NK-92 (cell line): ENCODE measurements around the gene FCF1.
A peak's percentile ranks its signal among the peaks of the same experiment; 100 is the strongest.
"Not testable (repeated sequence)": the region's sequence is repeated elsewhere in the genome, so short reads cannot be mapped to it uniquely, and the experiment has no call there.

Source experiments
- DNase-seq: peaks from one replicate; lab custom pipeline; 2025; ENCODE audit not compliant: unreplicated experiment; lab: John Stamatoyannopoulos, UW

The FCF1 gene

DNA sequence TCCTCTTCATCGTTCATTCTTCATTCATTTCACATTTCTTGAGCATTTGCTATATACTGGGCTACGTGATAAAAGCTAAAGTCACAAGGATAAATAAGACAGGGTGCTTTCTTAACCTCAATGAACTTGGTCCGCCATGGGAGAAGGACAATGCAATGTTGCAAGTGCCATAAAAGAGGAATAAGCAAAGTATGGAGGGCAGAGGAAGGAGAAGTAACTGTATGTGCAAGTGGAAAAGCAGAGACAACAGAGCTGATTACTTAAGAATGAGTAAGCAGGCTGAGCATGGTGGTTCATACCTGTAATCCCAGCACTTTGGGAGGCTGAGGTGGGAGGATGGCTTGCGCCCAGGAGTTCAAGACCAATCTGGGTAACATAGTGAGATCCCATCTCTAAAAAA, 14.5 kb upstream of the FCF1 start:
- no peak for DNase-seq

DNA sequence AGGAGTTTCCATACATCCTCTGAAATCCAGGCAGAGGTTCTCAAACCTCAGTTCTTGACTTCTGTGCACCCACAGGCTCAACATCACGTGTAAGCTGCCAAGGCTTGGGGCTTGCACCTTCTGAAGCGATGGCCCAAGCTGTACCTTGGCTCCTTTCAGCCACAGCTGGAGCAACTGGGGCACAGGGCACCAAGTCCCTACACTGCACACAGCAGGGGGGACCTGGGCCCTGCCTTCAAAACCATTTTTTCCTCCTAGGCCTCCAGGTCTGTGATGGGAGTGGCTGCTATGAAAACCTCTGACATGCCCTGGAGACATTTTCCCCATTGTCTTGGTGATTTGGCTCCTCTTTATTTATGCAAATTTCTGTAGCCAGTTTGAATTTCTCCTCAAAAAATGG, 10.7 kb upstream of the FCF1 start:
- DNase-seq, result no peak

DNA sequence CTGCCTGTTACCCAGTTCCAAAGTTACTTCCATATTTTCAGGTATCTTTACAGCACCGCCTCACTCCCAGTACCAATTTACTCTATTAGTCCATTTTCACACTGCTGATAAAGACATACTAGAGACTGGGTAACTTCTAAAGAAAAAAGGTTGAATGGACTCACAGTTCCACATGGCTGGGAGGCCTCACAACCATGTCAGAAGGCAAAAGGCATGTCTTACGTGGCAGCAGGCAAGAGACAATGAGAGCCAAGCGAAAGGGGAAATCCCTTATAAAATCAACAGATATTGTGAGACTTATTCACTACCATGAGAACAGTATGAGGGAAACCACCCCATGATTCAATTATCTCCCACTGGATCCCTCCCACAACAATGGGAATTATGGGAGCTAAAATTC, 9.9 kb upstream of the FCF1 start:
- DNase-seq, result no peak

- no peak for DNase-seq
These were observed 8.3 kb upstream of the FCF1 start for GRCh38 chr14:74704656-74705055.

GRCh38 chr14:74705613-74706500, 7.1 kb upstream of the FCF1 start:
- DNase-seq, result no peak

DNA sequence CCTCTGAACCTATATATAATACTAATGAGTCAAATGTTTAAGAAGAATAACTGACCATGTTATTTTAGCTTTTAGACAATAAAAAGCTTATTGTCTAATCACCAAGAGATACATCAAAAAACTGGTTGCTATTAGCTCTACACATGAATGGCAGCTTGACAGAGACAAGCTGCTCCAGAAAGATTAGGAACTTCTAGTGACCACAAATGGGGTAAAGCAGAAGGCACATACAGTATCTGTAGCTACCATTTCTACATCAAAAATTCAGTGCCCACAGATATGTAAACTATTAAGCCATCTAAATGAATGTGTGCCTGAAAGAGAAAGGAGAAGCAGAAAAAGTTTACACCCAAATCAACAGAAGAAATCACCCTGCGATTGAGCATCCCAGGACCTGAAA, 2.5 kb upstream of the FCF1 start:
- no peak for DNase-seq

DNA sequence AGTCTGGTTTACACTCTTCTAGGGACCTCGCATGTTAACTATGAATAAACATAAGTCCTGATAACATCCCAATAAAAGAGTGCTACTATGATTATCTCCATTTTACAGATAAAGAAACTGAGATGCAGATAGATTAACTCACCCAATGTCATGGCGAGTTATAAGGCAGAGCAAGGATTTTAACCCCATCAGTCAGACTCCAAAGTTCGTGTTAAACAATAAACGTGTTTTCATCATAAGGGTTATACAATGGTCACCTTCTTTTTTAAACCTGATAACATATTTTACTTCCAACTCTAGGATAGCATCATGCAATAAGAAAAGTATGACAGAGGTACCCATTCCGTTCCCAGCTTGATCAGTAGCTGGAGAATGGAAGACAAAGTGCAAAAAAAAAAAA, 1.3 kb upstream of the FCF1 start:
- no peak for DNase-seq

DNA sequence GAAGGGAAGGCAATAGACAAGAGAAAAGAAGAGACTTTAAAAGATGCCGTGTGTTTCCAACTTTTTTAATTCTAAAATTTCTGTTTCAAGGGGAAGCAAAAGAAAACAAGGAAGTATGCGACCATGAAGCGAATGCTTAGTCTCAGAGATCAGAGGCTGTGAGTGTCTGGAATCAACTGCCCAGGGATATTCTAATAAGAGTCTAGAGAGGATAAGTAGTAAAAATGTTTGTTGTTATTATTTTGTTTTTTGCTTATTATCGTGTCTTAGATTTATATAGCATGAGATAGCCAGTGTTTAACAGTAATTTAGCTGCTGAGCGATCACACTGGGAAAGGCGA, 421 bp downstream of the FCF1 start:
- DNase-seq, result no peak

- DNase-seq, result no peak
These were observed 7.6 kb downstream of the FCF1 start for GRCh38 chr14:74720526-74720925.

GRCh38 chr14:74723134-74723533, 10.2 kb downstream of the FCF1 start:
- DNase-seq, result no peak

GRCh38 chr14:74732387-74732786, 19.4 kb downstream of the FCF1 start:
- no peak for DNase-seq

DNA sequence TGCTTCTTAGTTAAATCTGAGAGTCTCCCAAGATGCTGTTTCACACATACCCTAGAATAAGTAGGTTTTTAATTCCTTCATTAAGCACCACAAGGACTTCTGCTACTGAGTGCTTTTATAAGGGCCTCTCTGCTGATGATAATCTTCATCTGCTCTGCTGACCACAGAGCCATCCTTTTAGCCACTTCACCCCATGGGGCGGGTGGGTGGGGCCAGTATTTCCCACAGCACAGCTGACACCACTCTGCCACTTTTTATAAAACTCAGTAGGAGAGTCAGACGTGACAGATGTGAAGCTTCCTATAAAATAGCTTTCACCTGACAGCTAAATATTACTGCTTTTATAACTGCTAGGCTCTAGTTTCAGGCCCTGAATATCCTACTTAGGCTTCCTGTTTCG, 20.3 kb downstream of the FCF1 start:
- DNase-seq, result no peak

DNA sequence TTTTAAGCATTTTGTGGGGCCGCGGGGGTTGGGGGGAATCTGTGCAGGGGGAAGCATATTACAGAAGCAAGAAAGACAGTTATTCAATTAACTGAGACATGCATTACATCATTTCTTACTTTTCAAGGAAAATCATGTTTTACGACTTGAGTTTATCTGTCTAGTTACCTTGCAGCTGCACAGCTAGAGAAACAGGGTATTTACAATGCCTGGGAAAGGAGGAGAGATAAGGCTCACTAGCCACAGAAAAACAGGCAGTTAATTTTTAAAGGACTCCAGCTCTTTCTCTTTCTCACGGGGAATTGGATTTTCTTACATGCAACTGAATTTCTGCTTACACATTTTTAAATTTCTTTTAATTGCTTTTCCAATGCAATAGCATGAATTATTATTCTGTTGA, 22.2 kb downstream of the FCF1 start:
- no peak for DNase-seq

DNA sequence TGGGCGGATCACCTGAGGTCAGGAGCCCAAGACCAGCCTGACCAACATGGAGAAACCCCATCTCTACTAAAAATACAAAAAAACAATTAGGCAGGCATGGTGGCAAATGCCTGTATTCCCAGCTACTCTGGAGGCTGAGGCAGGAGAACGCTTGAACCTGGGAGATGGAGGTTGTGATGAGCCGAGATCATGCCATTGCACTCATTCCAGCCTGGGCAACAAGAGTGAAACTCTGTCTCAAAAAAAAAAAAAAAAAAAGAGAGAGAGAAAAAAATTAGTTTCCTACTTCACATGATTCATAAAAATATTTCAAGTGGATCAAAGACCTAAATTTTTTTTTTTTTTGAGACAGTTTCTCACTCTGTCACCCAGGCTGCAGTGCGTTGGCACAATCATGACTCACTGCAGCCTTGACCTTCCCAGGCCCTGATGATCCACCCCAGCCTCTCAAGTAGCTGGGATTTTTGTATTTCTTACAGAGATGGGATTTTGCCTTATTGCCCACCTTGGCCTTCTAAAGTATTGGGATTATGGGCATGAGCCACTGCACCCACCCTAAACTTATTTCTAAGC, 24.9 kb downstream of the FCF1 start:
- no peak for DNase-seq

- DNase-seq, result no peak
These were observed 26.5 kb downstream of the FCF1 start for GRCh38 chr14:74739293-74740030.

- no peak for DNase-seq
These were observed 34.3 kb downstream of the FCF1 start for GRCh38 chr14:74747237-74747636.

- no peak for DNase-seq
These were observed 41.2 kb downstream of the FCF1 start for GRCh38 chr14:74754157-74754556.

- no peak for DNase-seq
These were observed 42.0 kb downstream of the FCF1 start for GRCh38 chr14:74754899-74755298.

DNA sequence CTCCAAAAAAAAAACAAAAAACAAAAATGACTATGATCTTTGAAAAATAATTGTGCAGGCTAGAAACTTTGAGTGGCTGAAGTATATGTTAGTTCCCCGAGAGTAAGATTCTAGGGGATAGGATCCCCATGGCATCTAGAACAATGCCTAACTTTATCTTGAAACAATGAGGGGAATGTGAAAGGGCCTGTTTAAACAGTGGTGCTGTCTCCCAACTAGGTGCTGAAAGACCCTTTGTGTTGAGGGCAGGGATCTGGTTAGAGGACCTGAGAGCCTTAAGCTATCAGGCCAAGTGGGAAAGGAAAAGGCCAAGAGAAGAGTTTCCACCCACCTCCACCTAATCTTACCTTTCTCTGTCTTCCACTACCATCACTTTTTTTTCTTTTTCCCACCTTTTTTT, 43.4 kb downstream of the FCF1 start:
- DNase-seq, result no peak

DNA sequence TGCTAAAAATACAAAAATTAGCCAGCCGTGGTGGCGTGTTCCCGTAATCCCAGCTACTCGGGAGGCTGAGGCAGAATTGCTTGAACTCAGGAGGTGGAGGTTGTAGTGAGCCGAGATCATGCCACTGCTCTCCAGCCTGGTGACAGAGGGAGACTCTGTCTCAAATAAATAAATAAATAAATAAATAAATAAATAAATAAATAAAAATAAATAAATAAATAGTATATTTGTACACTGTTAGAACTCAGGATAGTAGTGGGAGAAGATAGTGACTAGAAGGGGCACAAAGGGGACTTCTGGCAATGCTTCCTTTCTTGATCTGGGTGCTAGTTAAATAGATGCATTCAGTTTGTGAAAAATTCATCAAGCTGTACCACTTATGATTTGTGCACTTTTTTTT, 45.6 kb downstream of the FCF1 start:
- not testable (repeated sequence) for DNase-seq

DNA sequence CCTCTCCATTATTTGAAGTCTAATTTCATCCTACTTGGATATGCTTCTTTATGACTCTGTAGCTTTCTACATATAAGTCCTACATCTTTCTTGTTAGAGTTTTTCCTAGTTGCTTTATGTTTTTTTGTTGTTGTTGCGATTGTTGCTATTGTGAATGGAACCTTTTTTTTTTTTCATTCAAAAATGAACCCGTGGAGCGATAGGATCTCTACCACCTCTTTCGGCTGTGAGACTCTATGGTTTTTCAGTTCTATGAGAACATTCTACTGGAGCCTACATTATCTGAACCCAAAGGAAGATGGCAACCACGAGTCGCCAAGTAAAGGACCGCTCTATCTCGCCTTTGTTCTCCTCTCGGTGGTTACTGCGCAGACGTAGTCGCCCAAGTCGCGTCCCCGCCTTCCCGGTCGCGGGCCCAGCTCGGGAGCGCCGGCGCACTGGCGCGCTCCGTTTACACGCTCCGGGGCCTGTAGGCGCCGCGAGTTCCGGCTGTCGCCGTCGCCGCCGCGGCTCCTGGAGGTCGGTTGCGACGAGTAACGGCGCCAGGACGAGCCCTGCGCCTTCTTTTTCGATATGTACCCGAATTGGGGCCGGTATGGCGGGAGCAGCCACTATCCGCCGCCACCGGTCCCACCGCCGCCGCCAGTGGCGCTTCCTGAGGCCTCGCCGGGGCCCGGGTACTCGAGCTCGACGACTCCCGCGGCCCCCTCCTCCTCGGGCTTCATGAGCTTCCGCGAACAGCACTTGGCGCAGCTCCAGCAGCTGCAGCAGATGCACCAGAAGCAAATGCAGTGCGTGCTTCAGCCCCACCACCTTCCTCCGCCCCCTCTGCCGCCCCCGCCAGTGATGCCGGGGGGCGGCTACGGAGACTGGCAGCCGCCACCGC, 50.2 kb downstream of the FCF1 start, which contains the start of gene YLPM1:
YLPM1 (plus strand) TSS at position 400 of the 886 bp plus-strand sequence; CDS start at position 574, 174 bp downstream.
- DNase-seq, result peak; percentile 62
